HG03103 (cell line): Measurements from ENCODE around the gene ISOC2.
"Not testable (repeated sequence)": the region's sequence is repeated elsewhere in the genome, so short reads cannot be mapped to it uniquely, and the experiment has no call there.

Source experiments
- ATAC-seq: cut with Tn5 transposase; IDR thresholded peaks from one replicate; pipeline ENCODE4 v1.9.1; 2021; ENCODE audit warnings: low read depth; ENCODE audit not compliant: unreplicated experiment

The ISOC2 gene

DNA sequence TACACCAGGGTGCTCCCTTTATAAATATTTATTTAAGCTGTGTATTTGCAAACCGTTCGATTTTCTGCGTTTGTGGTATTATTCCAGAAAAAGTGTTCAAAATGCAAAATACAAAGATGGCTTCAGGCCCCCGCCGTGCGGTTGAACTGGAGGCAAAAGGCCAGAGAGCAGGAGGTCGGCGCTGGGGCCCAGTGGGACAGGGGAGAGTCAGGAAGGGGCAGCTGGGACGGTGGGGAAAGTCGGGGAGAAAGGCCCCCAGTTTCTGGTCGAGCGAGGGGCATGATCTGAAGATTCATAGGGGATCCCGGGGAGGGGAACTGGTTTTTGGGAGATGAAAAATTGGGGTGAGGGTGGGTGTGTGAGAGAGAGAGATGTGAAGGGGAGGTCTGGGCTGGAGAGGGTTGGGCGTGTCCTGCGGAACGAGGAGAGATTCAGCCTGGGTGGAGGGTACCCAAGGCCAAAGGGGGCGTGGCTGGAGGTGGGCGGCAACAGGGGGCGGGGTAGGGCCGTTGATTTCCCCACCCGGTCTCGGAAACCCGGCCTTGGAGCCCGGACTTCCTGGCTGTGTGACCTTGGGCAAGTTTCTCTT, 678 bp downstream of the ISOC2 start:
- no peak for ATAC-seq

DNA sequence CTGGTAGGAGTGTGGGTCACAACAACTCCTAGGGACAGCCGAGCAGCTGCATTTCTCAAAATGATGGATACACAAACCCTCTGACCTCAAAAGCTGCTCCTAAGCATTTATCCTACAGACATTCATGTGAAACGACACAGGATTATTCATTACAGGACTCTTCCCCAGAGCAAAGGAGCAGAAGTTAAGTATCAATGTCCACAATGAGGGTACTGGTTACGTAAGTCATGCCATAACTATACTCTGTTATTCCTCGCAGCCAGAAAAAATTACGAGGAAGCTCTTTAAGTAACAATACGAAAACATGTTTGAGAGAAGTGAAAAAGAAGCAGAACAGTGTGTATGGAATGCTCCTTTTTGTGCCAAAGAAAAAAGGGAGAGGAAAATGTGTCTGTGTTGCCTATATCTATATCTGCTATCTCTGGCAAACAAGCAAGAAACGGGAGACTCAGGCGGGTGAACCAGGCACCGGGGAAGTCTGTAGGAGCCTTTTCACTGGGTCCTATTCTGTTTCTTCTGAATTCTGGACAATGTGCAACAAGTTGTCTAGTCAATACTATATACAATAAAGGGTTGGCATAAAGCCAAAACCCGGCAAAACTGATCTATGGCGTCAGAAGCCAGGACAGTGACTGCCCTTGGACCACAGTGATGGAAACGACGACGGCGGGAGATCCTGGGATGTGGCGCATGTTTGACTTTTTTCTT, 1.3 kb downstream of the ISOC2 start:
- ATAC-seq = no peak

DNA sequence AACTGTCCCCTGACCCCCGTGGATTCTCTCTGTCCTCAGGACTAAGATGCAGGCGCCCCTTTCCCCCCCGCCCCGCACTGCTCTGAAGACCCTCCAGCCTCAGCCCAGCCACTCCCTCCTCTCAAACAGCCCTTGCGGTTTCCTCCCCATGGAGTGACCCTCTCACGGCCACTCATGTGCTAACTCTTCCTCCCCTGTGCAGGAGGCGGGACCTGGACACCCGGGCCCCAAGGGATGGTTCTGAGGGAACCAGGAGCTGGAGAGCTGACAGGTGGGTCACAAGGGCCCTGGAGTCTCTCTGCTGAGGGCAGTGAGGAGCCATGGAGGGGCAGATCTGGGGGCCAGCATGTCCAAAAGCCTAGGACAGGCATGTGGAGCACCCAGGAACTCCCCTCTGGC, 1.9 kb downstream of the ISOC2 start:
- no peak for ATAC-seq

DNA sequence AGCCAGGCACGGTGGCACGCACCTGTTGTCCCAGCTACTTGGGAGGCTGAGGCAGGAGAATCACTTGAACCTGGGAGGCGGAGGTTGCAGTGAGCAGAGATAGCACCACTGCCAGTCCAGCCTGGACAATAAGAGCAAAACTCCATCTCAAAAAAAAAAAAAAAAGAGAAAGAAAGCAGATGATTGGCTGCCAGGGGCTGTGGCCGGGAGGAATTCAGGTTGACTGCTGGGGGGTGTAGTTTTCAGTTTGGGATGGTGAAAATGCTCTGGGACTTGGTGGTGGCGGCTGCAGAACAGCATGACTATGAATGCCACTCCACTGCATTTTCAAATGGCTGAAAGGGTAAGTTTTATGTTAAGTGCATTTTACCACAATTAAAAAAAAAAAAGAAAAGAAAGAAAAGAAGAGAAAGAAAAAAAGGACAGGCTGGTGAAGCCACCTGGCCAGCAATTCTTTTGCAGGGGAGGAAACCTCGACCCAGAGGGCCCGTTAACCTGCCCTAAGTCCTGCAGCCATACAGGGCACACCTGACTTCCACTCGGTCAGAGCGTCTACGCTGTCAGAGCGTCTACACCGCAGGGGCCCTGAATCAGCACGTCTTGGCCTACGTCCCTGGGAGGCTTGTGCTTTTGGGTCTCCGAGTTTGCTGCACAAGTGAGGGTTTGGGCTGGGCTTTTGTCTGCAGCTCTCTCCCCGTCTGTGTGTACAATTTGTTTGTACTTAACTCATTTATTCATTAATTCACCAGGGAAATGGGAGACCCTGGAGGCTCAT, 3.6 kb downstream of the ISOC2 start:
- ATAC-seq = no peak

DNA sequence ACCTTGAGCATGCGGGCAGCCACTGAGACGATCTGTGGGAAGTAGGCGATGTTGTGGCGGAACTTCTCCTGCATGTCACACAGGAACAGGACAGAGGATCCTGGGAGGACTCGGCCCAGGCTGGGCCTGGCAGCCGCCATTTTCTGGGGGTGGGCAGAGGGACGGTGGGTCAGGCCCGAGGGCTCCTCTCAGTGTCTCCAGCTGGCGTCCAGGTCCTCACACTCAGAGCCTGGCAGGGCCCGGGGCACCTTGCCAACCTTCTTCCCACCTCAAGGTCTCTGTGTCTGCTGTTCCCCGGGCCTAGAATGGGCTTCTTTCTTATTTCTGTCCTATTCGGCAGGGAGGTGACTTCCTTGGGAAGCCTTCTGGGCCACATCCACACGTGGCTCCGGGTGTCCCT, 5.1 kb downstream of the ISOC2 start:
- ATAC-seq = no peak

DNA sequence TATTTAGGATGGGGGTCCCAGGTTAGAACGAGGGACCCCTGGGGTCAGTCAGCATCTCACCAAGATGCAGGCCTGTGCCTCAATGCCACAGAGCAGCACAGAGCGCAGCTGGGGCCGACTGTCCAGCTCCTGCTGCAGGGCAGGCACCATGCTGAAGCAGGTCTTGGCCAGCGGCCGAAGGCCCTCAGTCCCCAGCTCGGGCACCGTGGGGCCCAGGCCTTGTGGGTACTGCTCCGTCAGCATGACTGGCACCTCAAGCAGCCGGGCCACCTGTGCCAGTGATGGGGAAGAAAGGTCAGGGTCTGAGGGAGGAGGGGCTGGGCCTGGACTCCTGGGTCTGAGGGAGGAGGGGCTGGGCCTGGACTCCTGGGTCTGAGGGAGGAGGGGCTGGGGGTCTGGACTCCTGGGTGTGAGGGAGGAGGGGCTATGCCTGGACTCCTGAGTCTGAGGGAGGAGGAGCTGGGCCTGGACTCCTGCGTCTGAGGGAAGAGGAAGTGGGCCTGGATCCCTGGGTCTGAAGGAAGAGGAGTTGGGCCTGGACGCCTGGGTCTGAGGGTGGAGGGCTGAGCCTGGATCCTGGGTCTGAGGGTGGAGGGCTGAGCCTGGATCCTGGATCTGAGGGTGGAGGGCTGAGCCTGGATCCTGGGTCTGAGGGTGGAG, 5.7 kb downstream of the ISOC2 start:
- ATAC-seq = no peak

DNA sequence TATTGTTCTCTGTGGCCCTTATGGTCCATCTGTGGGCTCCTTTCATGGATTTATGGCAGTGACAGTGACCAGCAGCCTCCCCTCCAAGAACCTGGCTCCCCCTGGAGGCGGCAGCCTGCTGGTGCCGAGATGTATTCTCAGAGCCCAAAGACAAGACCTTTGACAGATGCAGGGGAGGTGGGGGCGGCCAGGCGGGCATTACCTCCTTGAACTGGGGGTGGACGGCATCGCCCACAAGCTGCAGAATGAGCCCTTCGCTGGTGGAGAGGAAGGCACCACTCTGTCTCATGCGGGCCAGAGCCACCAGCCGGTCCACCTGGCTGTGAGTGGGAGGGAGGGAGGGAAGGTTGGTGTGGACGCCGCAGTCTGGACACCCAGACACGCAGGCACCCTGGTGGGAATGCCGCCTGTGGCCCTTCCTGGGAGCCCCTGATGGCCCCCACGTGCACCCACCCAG, 6.6 kb downstream of the ISOC2 start:
- no peak for ATAC-seq

DNA sequence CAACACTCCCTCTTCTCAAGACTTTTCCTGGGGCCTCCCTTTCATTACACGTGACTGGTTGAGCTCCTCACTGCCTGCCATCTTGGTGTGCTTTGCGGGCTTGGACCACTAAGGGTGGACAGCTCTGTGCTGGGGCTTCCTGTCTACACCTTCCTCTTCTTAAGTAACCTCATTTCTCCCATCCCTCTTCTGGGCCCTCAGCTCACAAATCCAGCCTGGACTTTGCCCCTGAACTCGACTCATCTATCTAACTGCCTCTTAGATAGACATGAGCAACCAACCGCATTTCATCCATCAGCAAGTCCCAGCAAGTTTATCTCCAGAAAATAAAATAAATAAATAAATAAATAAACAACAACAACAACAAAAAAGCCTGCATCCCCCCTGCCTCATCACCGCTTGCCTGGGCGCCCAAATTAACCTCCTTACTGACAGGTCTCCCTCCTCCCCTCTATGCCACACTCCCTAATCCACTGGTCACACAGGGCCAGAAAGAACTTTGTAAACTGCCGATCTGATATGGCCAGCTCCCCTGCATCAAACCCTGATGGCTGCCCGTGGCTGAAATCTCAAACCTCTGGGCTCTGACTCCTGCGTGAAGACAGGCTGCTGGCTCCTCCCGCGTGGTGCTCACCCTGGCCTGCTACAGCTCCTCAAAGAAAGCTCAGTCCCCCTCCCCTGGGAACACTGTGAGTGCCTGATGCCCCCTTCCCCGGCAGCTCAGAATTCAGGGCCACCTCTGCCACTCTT, 7.8 kb downstream of the ISOC2 start:
- ATAC-seq = no peak

DNA sequence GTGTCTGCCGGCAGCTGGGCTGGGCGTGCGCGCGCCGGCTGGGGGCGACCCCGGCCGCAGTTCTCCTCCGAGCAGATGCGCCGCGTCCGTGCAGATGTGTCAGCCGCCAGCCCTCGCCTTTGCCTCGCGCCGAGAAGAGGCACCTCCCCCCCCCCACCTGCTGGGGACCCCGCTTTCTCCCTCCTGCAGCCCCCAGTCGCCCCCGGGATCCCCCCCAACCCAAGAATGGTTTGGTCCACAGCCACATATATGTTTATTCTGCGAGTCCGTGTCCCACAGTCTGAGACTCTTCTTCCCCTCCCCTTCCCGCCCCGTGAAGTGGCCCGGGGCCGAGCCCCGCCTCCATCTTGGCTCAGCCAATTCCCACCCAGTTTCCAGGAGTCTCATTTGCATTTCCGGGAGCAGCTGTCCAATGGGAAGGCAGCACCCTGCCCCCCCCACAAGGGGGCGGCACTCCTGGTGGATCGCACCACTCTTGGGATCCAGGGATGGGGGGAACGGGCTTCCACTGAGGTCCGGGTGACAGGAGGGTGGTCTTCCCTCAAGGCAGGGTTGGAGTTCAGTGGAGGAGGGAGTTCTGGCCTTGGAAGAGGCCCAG, 8.6 kb downstream of the ISOC2 start:
- ATAC-seq = no peak

DNA sequence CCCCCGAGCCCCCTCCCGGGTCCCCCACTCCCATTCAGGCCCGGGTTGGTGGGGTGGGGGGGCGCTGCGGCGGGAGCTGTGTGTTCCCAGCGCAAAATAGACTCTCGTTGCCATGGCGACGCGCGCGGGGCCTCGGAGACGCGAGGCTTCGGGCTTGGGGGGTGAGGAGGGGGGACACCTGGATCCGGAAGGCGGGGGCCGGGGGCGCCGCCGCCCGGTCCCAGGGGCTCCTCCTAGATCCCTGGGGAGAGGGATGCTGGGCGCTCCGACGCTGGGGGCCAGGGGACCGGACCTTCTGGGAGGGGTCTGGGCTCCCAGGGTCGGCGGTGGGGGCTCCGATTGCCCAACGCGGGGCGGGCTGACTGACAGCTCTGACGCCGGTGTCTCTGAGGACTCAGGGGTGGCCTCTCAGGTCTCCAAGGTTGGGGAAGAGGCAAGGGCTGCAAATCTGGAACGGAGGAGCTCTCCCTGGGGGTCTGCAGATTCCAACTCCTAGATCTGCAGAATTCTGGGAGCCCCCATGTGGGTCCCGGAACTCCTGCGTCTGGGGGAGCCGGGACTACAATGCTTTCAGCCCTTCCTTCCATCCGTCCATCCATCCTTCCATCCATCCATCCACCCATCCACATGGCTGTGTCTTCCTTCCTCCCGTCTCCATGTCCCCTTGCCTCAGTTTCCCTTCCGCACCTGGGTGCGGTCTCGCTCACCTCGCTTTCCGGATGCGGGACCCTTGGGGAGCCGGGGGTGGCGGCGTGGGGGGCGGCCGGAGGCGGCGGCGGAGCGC, 9.3 kb downstream of the ISOC2 start:
- ATAC-seq = no peak

DNA sequence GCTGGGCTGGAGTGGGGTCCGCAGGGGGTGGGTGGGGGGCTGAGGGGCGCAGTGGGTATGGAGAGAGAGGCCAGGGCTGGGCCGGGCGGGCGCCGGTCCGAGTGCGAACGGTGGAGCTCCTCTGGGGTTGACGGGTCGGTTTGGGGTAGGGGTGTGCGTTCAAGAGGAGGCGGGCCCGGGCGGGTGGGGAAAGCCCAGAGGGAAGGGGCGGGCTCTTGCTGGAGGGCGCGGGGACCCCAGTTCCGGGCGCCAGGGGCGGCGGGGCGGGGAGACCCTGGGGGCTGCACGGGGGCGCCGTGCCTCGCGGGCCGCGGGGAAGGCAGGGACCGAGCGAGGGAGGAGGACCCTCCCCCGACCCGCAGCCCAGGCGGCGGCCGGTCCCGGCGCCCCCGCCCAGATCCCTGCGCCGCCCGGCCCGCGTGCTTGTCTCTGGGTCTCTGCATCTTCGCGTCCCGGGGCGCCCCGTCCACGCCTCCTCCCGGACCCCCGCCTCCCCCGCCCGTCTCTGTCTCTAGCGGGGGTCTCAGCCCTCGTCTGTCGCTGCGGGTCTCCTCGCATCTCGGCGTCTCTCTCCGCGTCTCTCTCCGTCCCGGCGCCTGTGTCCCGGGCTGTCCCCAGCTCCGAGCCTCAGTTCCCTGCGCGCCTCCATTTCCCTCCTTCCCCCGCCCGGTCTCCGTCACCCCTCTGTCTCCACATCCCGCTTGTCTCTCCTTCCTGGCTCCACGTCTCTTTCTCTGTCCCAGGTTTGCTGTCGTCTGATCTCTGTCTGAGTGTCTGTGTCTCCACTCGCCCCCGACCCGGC, 10.1 kb downstream of the ISOC2 start:
- ATAC-seq = no peak

DNA sequence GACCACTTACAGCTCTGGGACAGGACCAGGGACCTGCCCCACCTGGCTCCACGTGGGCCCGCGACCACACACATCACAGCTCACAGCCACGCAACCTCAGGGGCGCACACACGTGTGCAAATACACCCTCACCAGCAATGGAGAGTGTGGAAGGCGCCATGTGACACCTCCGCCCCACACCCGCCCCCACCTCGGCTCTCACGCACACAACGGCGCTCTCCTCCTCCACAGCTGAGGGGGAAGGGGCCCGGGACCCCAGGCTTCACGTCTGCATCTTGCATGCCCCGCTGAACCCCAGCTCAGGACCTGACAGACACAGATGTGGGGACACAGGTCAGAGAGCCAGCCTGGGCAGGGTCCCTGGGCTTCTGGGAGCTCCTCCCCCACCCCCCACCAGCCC, 12.0 kb downstream of the ISOC2 start:
- no peak for ATAC-seq

DNA sequence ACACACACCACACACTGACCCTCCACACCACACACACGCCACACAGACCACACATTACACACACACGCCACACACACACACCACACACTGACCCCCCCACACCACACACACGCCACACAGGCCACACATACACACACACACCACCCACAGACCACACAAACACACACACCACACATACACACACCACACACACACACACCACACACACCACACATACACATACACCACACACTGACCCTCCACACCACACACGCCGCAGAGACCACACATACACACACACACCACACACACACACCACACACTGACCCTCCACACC, 13.3 kb downstream of the ISOC2 start:
- ATAC-seq = not testable (repeated sequence)

DNA sequence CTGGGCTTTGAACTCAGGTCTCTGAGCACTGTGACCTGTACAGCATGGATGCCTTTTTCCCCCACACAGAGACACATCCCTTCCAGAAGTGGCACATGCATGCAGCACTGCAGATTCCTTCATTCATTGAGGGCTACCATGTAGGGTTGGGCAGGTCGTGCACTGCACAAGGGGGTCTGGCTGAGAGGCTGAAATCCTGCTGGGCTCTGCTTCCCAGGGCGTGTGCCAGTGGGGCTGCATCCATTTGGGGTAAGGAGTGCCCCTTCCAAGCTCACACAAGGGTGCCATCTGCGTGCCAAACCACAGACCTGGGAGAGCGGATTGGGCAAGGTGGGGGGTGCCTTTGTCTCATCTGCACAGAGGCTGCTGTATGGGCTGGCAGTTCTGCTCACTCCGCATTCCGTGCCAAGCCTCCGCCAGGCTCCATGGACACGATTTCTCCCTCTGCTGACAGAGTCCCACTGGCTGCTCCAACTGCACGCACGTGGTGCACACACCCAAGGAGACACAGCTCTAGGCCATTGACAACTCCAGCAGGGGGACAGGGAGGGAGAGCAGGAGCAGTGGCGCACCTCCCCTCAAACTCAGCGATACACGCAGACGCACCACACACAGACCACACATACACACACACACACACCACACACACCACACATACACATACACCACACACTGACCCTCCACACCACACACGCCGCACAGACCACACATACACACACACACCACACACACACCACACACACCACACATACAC, 13.8 kb downstream of the ISOC2 start:
- ATAC-seq = no peak

DNA sequence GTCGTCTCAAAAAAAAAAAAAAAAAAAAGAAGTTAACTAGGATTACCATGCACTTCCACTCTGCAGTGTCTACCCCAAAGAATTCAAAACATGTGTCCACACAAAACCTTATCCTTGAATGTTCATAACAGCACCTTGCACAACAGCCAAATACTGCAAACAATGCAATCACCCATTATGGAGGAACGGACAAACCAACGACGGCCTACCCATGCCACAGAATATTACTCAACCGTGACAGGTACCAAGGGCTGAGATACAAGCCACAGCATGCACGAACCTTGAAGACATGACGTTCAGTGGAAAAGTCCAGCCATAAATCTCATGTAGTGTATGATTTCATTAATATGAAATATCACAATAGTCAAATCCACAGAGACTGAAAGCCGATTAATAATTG, 15.4 kb downstream of the ISOC2 start:
- no peak for ATAC-seq

DNA sequence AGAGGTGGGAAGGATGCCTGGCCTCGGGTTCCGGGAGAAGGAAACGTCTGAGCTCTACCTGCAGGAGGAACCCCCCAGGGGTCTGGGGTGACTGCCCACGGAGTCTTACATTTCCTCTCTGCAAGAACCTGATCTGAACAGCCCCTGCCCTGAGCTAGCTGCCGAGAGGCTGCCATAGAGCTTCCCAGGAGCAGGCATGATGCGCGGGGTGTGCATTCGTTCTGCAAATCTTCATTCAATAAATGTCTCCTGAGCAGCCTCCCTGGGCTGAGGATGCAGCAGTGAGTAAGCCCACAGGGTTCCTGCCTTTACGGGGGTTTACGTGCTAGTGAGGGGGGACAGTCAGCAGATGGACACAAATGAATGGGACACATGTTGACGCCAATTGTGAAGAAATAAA, 16.8 kb downstream of the ISOC2 start:
- ATAC-seq = no peak

DNA sequence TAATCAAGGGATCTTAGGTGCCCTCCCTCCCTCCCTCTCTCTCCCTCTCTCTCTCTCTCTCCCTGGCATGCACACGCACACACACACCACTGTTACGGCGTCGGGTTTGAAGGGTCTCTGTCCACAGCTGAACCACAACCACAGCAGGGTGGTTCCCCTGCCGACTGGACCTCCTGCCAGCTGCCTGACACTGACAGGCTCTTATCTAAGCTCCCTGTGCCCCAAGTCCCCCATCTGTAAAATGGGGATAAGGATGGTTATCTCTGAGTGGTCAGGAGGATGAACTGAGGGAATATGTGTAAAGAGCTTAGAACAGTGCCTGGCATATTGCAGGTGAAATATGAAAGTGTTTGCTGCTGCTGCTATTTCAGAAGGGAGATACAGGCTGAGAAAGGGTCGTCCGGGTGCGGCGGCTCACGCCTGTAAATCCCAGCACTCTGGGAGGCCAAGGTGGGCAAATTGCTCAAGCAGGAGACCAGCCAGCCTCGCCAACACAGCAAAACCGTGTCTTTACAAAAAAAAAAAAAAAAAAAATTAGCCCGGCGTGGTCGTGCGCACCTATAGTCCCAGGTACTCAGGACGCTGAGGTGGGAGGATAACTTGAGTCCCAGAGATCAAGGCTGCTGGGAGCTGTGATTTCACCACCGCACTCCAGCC, 17.5 kb downstream of the ISOC2 start:
- no peak for ATAC-seq
